NCI-H2227 treated with DMSO at 0.1 percent for 48 hours (cell line): Measurements from ENCODE around the gene ITGB4.

ENCODE experiments used
- DNase-seq: peaks from one replicate; lab custom pipeline; 2025; lab: John Stamatoyannopoulos, UW

The ITGB4 gene

GRCh38 chr17:75720656-75721462 lies at the start of gene ITGB4:
ITGB4 (plus strand) TSS chr17:75721459; CDS start chr17:75724704, 3,245 bp downstream.
- no peak for DNase-seq

GRCh38 chr17:75672011-75672410 lies 49.2 kb upstream of the ITGB4 start:
- no peak for DNase-seq

GRCh38 chr17:75673487-75673886 lies 47.8 kb upstream of the ITGB4 start:
- no peak for DNase-seq

GRCh38 chr17:75676461-75676860 lies 44.8 kb upstream of the ITGB4 start:
- DNase-seq = no peak

GRCh38 chr17:75679706-75680211 lies 41.5 kb upstream of the ITGB4 start:
- no peak for DNase-seq

- no peak for DNase-seq
Observed at GRCh38 chr17:75680431-75680830, 40.8 kb upstream of the ITGB4 start.

- DNase-seq = no peak
Observed at GRCh38 chr17:75681289-75681688, 40.0 kb upstream of the ITGB4 start.

- no peak for DNase-seq
Observed at GRCh38 chr17:75683583-75683982, 37.7 kb upstream of the ITGB4 start.

- DNase-seq = no peak
Observed at GRCh38 chr17:75684249-75684648, 37.0 kb upstream of the ITGB4 start.

GRCh38 chr17:75684924-75685323 lies 36.3 kb upstream of the ITGB4 start:
- no peak for DNase-seq

GRCh38 chr17:75685499-75685898 lies 35.8 kb upstream of the ITGB4 start:
- no peak for DNase-seq

- DNase-seq = no peak
Observed at GRCh38 chr17:75688209-75688825, 32.9 kb upstream of the ITGB4 start.

GRCh38 chr17:75689441-75689873 lies 31.8 kb upstream of the ITGB4 start:
- DNase-seq = no peak

GRCh38 chr17:75691371-75691791 lies 29.9 kb upstream of the ITGB4 start:
- DNase-seq = no peak

GRCh38 chr17:75691801-75692626 lies 29.2 kb upstream of the ITGB4 start:
- no peak for DNase-seq

- DNase-seq = no peak
Observed at GRCh38 chr17:75692976-75693375, 28.3 kb upstream of the ITGB4 start.

GRCh38 chr17:75693500-75694481 lies 27.5 kb upstream of the ITGB4 start:
- DNase-seq = peak; percentile 24

GRCh38 chr17:75694536-75694935 lies 26.7 kb upstream of the ITGB4 start:
- DNase-seq = no peak

- no peak for DNase-seq
Observed at GRCh38 chr17:75695141-75695829, 26.0 kb upstream of the ITGB4 start.

- no peak for DNase-seq
Observed at GRCh38 chr17:75695830-75696271, 25.4 kb upstream of the ITGB4 start.
